Measurements from ENCODE around the gene RBM23. TPM values are rescaled to one million over a fixed set of nuclear protein-coding genes. Genes with fewer than 3 reads are reported as not detected.

RBM23 gene
- total RNA-seq (2021; fragmentation: NEBNext Ultra II Directional; extraction: Animal tissue kit (Norgen Biotek cat#: 25700)) = 43.1 and 43.3 TPM in 2 replicates
- 41.2 and 68.9 TPM in 2 replicates for polyA plus RNA-seq (2011; rRNA removed)
- polyA plus RNA-seq (2011; cell fraction: cytosol; rRNA removed) = 53.5 TPM
- polyA plus RNA-seq (2011; cell fraction: nucleus; rRNA removed) = 49.5 TPM
- 32.4 to 44.1 TPM (median 38.9 TPM) in 4 replicates for polyA plus RNA-seq (2012, experiment 1 of 2)
- 17.9 TPM for polyA plus RNA-seq (2012, experiment 2 of 2)
- 33.8 TPM for polyA plus RNA-seq (2013, experiment 1 of 2)
- polyA plus RNA-seq (2013, experiment 2 of 2) = 33.5 TPM
- 47.4 and 52.2 TPM in 2 replicates for polyA minus RNA-seq (2011; rRNA and poly(A)+ RNA removed)
- 29.7 TPM for polyA minus RNA-seq (2011; cell fraction: cytosol; rRNA and poly(A)+ RNA removed)
- 40.3 TPM for polyA minus RNA-seq (2011; cell fraction: nucleus; rRNA and poly(A)+ RNA removed)
- long read RNA-seq, experiment 1, full-length matches to known transcripts = 6 of 36 reads
- long read RNA-seq, experiment 1, partial matches to known transcripts = 18 of 36 reads
- long read RNA-seq, experiment 1, other reads (novel, unspliced or antisense) = 12 of 36 reads
- long read RNA-seq, experiment 2, full-length matches to known transcripts = 24 of 31 reads
- long read RNA-seq, experiment 2, partial matches to known transcripts = 2 of 31 reads
- long read RNA-seq, experiment 2, other reads (novel, unspliced or antisense) = 5 of 31 reads

GRCh38 chr14:22918804-22919600, at the start of gene RBM23:
Gene RBM23, minus strand, starts transcription at chr14:22919149.
- no peak within 1 kb of the TSS for H3K23ac ChIP-seq (ENCODE audit: insufficient read length)
- CTCF ChIA-PET (ENCODE audit: partially characterized antibody) = interaction anchor here (1.0 to 5.0 kb wide), 9 partner anchors 12 to 140 kb away, joined by 3 to 40 read pairs (median 3); no protein-coding TSS in a partner anchor
- peak within 1 kb of the TSS; percentile 99; the same call in 1 of the 2 replicates for H4K8ac ChIP-seq (ENCODE audit: extremely low read depth, insufficient read depth, low read length)
- peak within 1 kb of the TSS; percentile 100; the same call in 1 of the 2 replicates for H2AK5ac ChIP-seq (ENCODE audit: low read depth, low read length)
- H4K20me1 ChIP-seq (replicated peaks in 1 of 2; ENCODE audit: control insufficient read depth in 1 of 2, insufficient read depth in 2 of 2, low read length in 2 of 2) = no peaks in the 10 kb centered on the region
- no peak within 1 kb of the TSS for H2BK20ac ChIP-seq (ENCODE audit: low read length)
- H3K18ac ChIP-seq (ENCODE audit: extremely low read depth, low read length) = peak within 1 kb of the TSS; percentile 83
- peaks cover 14 to 42% (median 28%) of the 10 kb centered on the region in 4 experiments for H3K36me3 ChIP-seq (ENCODE audit: control insufficient read depth in 2 of 4, insufficient read depth in 4 of 4, low read length in 3 of 4)
- H3K79me2 ChIP-seq (ENCODE audit: control insufficient read depth in 1 of 2, insufficient read depth in 2 of 2, low read length in 2 of 2) = peaks cover 0 to 20% of the 10 kb centered on the region in 2 experiments; a peak in 2 of 4 replicates
- peak within 1 kb of the TSS; percentile 97 for H3K4ac ChIP-seq (replicated peaks; ENCODE audit: insufficient read length, low read depth, low read length)
- FAIRE-seq (peak; percentile 92), DNase-seq (ENCODE audit: low read depth in 1 of 2, low spot score in 2 of 2) (peak; percentile 98 to 99)
- H3K79me1 ChIP-seq (ENCODE audit: low read depth, low read length) = no peaks in the 10 kb centered on the region
- H3K9me3 ChIP-seq (ENCODE audit: insufficient read depth in 2 of 2, low read depth in 1 of 2, low read length in 1 of 2) = no peaks in the 10 kb centered on the region
- POLR2A ChIA-PET (ENCODE audit: partially characterized antibody) = interaction anchor here (0.6 to 4.1 kb wide), 24 partner anchors 9 to 464 kb away, joined by 3 to 67 read pairs (median 4); partner anchors contain the start of genes ACIN1, AJUBA, C14orf119 and HAUS4
- H3K9ac ChIP-seq (replicated peaks in 1 of 4; ENCODE audit: extremely low read depth in 1 of 4, low read depth in 3 of 4, low read length in 3 of 4) = peak within 1 kb of the TSS; percentile 71 to 96 (median 92)
- peak within 1 kb of the TSS; percentile 67 for H2AFZ ChIP-seq (ENCODE audit: low read length)
- peak within 1 kb of the TSS; percentile 89 to 91 for H3K4me2 ChIP-seq (ENCODE audit: insufficient read depth in 1 of 2, low read depth in 2 of 2, low read length in 2 of 2)
- no peak within 1 kb of the TSS for H2BK120ac ChIP-seq (replicated peaks; ENCODE audit: low read depth, low read length)
- H3K56ac ChIP-seq (replicated peaks; ENCODE audit: insufficient read length, low read depth, low read length) = peak within 1 kb of the TSS; percentile 43
- WGBS, 2 experiments (ENCODE audit: extremely low coverage in 1 of 2, insufficient coverage in 1 of 2, insufficient read length in 1 of 2, insufficient replicate concordance in 2 of 2, low coverage in 1 of 2, low lambda C conversion rate in 2 of 2, missing lambda C conversion rate in 1 of 2) = 2% methylated on average over 46 of the region's 46 CpGs; no CpG with 5 or more reads in 1 of the 2 experiments
- H2BK5ac ChIP-seq (ENCODE audit: low read depth, low read length) = peak within 1 kb of the TSS; percentile 98
- no peaks in the 10 kb centered on the region; a peak in 1 of 7 replicates for H3K27me3 ChIP-seq (replicated peaks in 1 of 4; ENCODE audit: control insufficient read depth in 3 of 4, extremely low read depth in 1 of 4, insufficient read depth in 3 of 4, low read length in 3 of 4)
- H3K4me3 ChIP-seq (ENCODE audit: extremely low read depth in 1 of 4, insufficient read depth in 2 of 4, low read depth in 3 of 4, low read length in 4 of 4) = peak within 1 kb of the TSS; percentile 79 to 93 (median 92)
- H3K14ac ChIP-seq (ENCODE audit: insufficient read length) = peak within 1 kb of the TSS; percentile 48
- peaks cover 4% of the 10 kb centered on the region; the same call in 1 of the 2 replicates for H3K23me2 ChIP-seq (ENCODE audit: low read depth, low read length)
- peak within 1 kb of the TSS; percentile 99 for H2BK12ac ChIP-seq (ENCODE audit: low read depth, low read length)
- peak within 1 kb of the TSS; percentile 4 for H4K91ac ChIP-seq (replicated peaks; ENCODE audit: insufficient read length, low read length)
- peaks cover 0 to 7% (median 3%) of the 10 kb centered on the region in 4 experiments; a peak in 5 of 7 replicates for H3K4me1 ChIP-seq (replicated peaks in 1 of 4; ENCODE audit: control insufficient read depth in 3 of 4, insufficient read depth in 4 of 4, low read length in 3 of 4)
- no peak within 1 kb of the TSS for H2BK15ac ChIP-seq (ENCODE audit: low read length)
- H3K27ac ChIP-seq (ENCODE audit: low read depth, low read length) = peak within 1 kb of the TSS; percentile 98
- peak within 1 kb of the TSS; percentile 91 for H4K5ac ChIP-seq (ENCODE audit: insufficient read length, low read depth, low read length)
- peak; percentile 85 for TF ChIP-seq POLR2AphosphoS5 (IDR thresholded peaks at IDR 0.05; ENCODE audit: low read depth, low read length)
- TF ChIP-seq KDM5A (IDR thresholded peaks at IDR 0.05; ENCODE audit: low read length) = peak; percentile 90
- no peak for TF ChIP-seq EZH2 (IDR thresholded peaks at IDR 0.05; ENCODE audit: low read depth, low read length, severe bottlenecking)
- TF ChIP-seq, protein P1, sequence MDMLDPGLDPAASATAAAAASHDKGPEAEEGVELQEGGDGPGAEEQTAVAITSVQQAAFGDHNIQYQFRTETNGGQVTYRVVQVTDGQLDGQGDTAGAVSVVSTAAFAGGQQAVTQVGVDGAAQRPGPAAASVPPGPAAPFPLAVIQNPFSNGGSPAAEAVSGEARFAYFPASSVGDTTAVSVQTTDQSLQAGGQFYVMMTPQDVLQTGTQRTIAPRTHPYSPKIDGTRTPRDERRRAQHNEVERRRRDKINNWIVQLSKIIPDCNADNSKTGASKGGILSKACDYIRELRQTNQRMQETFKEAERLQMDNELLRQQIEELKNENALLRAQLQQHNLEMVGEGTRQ (IDR thresholded peaks at IDR 0.05; ENCODE audit: low read length) = no peak
- TF ChIP-seq RFX5 (IDR thresholded peaks at IDR 0.05; ENCODE audit: borderline replicate concordance, low read depth, low read length) = peak; percentile 70
- TF ChIP-seq SP1 (IDR thresholded peaks at IDR 0.05; ENCODE audit: low read depth, low read length) = peak; percentile 77
- TF ChIP-seq SP4 (IDR thresholded peaks at IDR 0.05; ENCODE audit: low read length) = peak; percentile 78; the same call in 1 of the 2 replicates
